22Rv1 (cell line): ENCODE results near the gene F13A1.

Experiments used
- CTCF ChIP-seq: fragments of 450-650 bp; IDR thresholded peaks from 2 replicates; pipeline ENCODE4 v1.5.1; 2017; ENCODE audit warnings: mild to moderate bottlenecking
- ZFX ChIP-seq: fragments of 450-650 bp; IDR thresholded peaks from 2 replicates; pipeline ENCODE4 v1.6.1; 2017; ENCODE audit warnings: antibody characterized with exemption, borderline replicate concordance

GRCh38 chr6:6246544-6246943 lies 73.9 kb downstream of the F13A1 start:
- TF ChIP-seq CTCF = no peak
- TF ChIP-seq ZFX = no peak
